ENCODE results near the gene IGIP.
"Not testable (repeated sequence)": the region's sequence is repeated elsewhere in the genome, so short reads cannot be mapped to it uniquely, and the experiment has no call there.

Gene IGIP

GRCh38 chr5:140141241-140141640, 15.5 kb downstream of the IGIP start:
- no peak for DNase-seq (ENCODE audit: low spot score)

- no peak for DNase-seq (ENCODE audit: low spot score)
These were observed 16.5 kb downstream of the IGIP start for GRCh38 chr5:140142246-140142645.

GRCh38 chr5:140142856-140143255, 17.1 kb downstream of the IGIP start:
- no peak for DNase-seq (ENCODE audit: low spot score)

GRCh38 chr5:140143521-140144258, 18.0 kb downstream of the IGIP start:
- DNase-seq (ENCODE audit: low spot score), result no peak

GRCh38 chr5:140145256-140145655, 19.5 kb downstream of the IGIP start:
- DNase-seq (ENCODE audit: low spot score), result no peak

- DNase-seq (ENCODE audit: low spot score), result peak; percentile 42
These were observed 20.2 kb downstream of the IGIP start for GRCh38 chr5:140145818-140146522.

GRCh38 chr5:140146523-140146842, 20.7 kb downstream of the IGIP start:
- no peak for DNase-seq (ENCODE audit: low spot score)

DNA sequence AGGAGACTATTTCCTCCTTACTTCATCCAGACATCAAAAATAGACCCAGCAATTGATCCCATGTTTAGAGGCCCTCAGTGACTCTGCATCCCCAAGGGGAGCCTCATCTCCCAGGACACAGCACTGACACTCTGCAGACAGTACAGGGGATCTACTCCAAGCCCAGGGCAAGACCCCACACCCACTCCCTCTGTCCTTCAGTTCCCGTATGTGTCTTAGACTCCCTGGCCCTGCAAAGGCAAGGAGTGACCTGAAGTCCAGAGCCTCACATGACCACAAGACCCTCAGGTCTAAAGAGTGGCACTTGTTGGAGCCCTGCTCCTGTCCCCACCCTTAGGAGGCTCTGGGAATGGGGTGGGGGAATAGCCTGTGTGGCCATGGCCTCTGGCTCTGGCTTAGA, 21.7 kb downstream of the IGIP start:
- no peak for DNase-seq (ENCODE audit: low spot score)

DNA sequence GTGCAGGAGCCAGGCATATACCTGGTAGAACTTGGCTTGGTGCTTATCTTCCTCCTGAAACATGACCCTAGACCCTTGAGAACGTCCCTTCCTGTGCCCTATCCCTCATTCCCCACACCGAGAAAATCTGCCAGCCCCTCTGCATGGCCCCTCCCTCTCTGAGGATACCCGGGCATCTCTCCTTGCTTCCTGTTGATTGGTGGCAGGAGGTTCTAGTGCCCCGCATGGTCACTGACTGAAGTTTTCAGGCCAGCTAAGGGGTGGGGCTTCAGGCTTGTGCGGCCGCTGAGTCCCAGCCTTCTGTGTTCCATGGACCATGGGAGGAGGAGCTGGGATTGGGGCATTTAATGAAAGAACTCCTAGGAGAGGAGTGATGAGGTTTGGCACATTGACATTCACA, 22.8 kb downstream of the IGIP start:
- DNase-seq (ENCODE audit: low spot score), result no peak

DNA sequence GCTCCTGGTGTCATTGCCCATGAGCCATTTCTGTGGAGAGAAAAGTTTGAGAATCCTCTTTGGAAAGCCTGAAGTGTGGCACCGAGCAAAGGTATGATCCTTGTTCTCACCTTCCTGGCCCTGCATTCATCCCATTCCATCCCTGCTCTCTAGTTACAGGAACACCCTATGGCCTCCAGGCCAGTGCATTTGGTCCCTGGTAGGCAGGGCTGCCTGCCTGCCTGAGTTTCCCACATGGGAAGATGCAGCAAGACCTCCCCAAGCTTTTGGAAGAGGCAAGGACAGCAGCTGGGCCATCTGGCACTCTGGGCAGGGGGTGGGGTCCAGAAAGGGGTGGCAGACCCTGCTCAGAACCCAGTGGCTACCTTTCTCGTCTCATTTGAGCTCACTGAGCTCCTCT, 24.5 kb downstream of the IGIP start:
- no peak for DNase-seq (ENCODE audit: low spot score)

- DNase-seq (ENCODE audit: low spot score), result no peak
These were observed 25.6 kb downstream of the IGIP start for GRCh38 chr5:140151144-140152021.

GRCh38 chr5:140152022-140152999, 26.6 kb downstream of the IGIP start:
- no peak for DNase-seq (ENCODE audit: low spot score)

GRCh38 chr5:140153255-140153654, 27.5 kb downstream of the IGIP start:
- no peak for DNase-seq (ENCODE audit: low spot score)

DNA sequence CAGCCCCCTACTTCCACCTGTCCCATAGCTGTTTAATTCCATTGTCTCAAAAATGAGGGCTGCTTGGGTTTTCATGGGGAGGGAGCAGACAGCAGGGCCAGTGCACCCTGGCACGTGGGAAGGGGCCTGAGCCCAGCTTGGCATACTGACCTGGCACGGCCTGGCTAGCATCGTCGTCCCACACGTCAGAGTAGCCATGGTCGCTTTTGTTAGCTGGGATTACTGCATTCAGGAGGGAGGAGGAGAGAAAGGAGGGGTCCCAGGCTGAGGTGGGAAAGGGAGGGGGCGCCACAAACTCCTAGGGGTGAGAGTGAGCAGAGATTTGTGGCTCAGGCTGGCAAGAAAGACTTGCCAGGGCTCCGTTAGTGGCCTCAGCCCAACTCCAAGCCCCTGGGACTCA, 28.2 kb downstream of the IGIP start:
- peak; percentile 41 for DNase-seq (ENCODE audit: low spot score)

- not testable (repeated sequence) for DNase-seq (ENCODE audit: low spot score)
These were observed 29.1 kb downstream of the IGIP start for GRCh38 chr5:140154710-140155381.

- peak; percentile 94 for DNase-seq (ENCODE audit: low spot score)
These were observed 31.5 kb downstream of the IGIP start for GRCh38 chr5:140157032-140157781.

DNA sequence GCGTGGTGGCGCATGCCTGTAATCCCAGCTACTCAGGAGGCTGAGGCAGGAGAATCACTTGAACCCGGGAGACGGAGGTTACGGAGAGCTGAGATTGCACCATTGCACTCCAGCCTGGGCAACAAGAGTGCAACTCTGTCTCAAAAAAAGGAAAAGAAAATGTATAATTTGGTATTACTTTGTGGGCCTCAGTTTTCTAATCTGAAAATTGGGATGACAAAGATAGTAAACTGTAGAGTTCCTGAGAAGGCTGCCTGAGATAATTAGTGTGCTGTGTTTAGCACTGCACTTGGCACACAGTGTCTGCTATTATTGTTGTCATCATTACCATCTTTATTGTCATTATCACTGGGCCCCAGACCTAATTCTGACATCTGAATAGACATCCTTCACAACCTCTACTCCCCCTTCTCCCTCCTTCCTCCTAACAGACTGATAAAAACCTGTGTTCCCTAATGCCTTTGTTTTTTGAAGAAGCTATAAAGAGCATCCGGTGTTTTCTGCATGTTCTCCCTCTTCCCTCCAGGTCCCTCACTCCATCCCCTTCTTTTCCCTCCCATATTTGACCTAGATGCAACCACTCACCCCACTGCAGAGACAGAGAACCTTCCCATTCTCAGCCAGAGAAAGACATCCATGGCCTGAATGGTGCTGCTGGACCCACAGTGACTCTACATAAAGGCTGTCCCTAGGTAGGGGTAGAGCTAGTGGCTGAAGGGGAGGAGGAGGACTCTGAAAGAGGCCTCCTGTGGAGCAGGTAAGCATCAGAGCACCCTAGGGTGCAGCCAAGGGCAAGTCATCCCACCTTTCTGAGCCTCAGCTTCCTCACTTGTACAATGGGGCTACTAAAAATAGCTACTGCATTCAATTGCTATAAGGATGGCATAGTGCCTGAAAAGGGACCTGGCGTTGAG, 33.5 kb downstream of the IGIP start:
- DNase-seq (ENCODE audit: low spot score), result no peak

DNA sequence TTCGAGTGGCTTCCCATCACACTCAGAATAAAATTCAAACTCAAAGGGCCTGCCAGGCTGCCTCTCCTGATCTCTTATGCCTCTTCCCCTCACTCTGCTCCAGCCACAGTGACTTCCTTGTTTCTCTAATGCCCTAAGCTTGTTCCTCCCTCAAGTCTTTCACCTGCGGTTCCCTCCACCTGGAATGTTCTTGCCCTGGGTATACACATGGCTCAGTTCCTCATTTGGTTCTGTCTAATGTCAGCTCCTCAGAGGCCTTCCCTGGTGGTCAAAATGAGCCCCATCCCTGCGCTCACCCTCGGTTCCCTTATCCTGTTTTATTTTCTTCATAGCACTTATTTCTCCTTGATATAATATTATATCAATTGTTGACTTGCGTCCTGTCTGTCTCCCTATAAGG, 36.5 kb downstream of the IGIP start:
- DNase-seq (ENCODE audit: low spot score), result no peak

DNA sequence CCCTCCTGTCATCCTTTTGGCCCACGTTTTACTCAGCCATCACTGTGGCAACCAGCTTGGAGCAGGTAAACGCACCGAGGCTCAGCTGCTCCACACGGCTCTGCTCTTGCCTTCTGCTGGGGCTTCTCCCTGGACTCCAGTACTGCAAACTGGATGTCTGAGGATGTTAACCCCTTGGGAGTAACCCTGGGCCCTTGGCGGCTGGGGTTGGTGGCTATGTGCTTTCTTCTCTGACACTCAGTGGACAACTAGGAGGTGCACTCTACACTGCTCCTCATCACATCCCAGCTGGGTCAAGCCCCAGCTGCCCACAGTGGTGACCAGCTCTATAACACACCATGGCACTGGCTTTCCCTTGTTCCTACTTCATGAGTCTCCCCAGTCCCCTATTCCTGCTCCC, 37.0 kb downstream of the IGIP start:
- no peak for DNase-seq (ENCODE audit: low spot score)
